ENCODE data around the gene MIER2.

GRCh38 chr19:369876-370275 is 25.3 kb upstream of the MIER2 start:
- TF ChIP-seq, protein P1, sequence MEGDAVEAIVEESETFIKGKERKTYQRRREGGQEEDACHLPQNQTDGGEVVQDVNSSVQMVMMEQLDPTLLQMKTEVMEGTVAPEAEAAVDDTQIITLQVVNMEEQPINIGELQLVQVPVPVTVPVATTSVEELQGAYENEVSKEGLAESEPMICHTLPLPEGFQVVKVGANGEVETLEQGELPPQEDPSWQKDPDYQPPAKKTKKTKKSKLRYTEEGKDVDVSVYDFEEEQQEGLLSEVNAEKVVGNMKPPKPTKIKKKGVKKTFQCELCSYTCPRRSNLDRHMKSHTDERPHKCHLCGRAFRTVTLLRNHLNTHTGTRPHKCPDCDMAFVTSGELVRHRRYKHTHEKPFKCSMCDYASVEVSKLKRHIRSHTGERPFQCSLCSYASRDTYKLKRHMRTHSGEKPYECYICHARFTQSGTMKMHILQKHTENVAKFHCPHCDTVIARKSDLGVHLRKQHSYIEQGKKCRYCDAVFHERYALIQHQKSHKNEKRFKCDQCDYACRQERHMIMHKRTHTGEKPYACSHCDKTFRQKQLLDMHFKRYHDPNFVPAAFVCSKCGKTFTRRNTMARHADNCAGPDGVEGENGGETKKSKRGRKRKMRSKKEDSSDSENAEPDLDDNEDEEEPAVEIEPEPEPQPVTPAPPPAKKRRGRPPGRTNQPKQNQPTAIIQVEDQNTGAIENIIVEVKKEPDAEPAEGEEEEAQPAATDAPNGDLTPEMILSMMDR (IDR thresholded peaks at IDR 0.05) = no peak
- TF ChIP-seq POLR2A (IDR thresholded peaks at IDR 0.05) = no peak

Measured in vagina (tissue), 2 donors.